ENCODE results near the gene BAHCC1. TPM values are rescaled to one million over a fixed set of nuclear protein-coding genes. Genes with fewer than 3 reads are reported as not detected.

BAHCC1 gene
- total RNA-seq, 1 experiment from 2014 or later, result 11.6 TPM

DNA sequence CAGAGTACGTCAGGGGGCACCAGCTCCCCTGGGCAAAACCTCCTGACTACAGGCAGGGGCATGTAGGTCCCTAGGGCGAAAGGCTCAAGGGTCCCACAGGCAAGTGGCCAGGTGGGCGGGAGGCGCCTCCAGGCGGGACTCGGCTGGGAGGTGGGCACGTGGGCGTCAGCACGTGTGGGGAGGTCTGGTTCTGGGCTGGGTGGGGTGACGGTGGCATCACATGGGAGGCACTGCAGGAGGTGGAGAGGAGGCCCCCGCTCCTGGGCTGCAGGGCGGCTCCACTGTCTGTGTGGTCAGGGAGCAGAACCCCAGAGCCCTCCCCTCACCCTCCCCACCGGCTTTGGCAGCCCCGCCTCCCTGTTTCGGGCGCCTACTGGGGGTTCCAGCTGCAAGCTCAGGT is 64.6 kb downstream of the BAHCC1 start:
- no peak for DNase-seq (ENCODE audit: low spot score)

- no peak for DNase-seq (ENCODE audit: low spot score)
Measured at GRCh38 chr17:81460856-81461460, 65.7 kb downstream of the BAHCC1 start.

DNA sequence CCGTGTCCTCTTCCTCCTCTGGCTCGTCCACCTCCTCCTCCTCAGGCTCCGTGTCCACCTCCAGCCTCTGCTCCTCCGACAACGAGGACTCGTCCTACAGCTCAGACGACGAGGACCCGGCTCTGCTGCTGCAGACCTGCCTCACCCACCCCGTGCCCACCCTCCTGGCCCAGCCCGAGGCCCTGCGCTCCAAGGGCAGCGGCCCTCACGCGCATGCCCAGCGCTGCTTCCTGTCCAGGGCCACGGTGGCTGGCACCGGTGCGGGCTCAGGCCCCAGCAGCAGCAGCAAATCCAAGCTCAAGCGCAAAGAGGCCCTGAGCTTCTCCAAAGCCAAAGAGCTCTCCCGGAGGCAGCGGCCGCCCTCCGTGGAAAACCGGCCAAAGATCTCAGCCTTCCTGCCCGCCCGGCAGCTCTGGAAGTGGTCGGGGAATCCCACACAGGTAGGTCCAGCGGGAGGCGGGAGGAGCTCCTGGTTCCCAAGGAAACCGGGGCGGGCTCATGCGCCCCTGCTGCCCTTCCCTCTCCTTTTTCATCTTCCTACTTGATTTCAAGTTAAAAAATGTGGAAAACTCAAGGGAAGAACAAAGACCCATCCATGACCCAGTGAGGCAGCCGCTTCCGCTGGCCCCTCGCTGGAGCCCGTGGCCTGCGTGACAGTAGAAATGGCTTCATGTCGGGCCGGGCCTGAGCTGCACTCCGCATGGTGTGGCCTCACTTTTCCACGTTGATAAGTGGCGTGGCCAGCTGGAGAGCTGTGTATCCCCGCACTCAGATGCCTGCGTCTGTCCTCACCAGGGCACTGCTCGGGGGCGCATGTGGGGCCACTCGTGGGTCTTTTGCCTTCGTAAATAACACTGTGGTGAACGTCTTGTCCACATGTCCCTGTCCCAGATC is 66.6 kb downstream of the BAHCC1 start:
- DNase-seq (ENCODE audit: low spot score), result no peak

- no peak for DNase-seq (ENCODE audit: low spot score)
Measured at GRCh38 chr17:81462506-81463125, 67.4 kb downstream of the BAHCC1 start.

- DNase-seq (ENCODE audit: low spot score), result no peak
Measured at GRCh38 chr17:81463506-81463905, 68.2 kb downstream of the BAHCC1 start.

- DNase-seq (ENCODE audit: low spot score), result no peak
Measured at GRCh38 chr17:81464586-81464985, 69.3 kb downstream of the BAHCC1 start.

DNA sequence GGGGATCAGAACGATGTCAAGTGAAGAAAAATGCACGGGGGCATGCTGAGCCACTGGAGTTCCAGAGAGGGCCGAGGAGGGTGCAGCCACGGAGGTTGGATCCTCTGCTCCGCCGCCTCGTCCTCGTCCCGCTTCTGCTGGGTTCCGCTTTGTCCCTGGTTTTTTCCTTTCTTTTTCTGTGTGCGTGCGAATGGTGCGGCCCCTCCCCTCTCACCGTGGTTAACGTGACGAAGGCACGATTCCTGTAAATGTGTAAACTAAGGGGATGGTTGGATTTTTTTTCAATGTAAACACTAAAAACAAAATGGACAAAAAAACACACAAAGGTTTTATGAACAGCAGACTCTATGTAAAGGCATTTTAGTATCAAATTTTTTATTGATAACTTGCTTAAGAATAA is 70.7 kb downstream of the BAHCC1 start:
- no peak for DNase-seq (ENCODE audit: low spot score)

DNA sequence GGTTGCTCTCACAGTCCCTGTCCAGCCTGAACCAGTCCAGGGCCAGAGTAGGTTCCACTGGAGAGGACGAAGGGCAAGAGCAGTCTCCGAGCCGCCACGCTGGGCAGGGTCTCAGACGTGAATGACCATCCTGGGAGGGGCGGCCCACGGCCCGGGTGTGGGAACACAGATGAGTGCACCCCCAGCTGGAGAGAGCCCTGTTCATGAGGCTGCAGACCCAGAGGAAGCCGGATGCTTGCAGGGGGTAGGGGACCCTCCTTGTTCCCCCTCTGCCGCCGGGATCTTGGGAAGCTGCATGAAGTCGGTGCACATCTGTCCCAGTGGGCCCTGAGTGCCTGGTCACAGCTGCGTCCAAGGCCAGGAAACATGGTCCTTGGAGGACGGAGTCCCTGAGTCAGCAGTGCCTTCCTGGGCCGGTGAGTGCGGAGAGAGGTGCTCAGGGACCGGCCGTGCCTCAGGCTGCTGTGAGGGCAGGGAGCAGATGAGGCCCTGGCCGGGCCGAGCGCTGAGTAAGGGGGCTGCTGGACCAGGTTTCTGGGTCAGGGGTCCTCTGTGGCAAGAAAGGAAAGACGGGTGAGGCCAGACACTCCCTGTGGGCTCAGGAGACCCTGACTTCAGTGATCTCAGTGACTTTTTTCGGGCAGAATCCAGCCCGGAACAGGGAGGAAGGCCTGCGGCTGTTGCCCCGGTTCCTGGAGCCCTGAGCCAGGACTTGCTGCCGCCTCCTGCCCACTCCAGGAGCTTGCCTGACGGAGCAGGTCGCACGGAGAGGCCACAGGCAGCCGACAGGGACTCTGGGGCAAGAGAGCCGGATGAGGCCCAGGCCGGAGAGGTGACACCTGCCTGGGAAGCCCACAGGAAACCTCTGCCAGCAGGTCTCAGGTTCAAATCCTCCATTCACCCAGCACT is 71.6 kb downstream of the BAHCC1 start:
- DNase-seq (ENCODE audit: low spot score), result no peak

DNA sequence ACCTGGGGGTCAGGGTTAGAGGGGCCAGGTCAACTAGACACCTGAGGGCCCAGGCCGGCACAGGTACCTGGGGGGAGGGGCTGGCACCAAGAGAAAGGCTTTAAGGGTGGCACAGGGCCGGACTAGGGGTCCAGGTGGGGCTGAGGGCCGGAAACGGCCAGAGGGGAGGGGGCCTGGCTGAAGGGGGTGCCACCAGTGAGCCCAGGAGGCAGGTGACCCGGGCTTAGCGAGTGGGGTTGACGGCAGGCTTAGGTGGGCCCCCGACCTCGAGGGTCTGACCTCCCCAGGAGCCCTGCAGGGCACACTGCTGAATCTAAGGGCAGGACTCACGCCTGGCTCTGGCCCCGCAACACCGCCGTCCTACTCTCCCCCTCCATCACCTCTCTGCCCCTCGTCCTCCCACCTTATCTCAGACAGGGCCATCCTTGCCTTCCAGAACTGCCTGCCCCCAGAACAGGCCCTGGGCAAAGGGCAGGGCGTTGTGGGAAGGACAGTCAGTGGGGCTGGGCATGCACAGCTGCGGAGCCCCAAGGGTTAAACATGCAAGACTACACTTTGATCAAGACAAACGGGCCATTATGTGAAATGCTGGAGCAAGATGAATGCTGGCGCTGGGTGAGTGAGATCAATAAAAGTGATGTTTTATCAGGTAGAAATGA is 73.0 kb downstream of the BAHCC1 start:
- DNase-seq (ENCODE audit: low spot score), result no peak

DNA sequence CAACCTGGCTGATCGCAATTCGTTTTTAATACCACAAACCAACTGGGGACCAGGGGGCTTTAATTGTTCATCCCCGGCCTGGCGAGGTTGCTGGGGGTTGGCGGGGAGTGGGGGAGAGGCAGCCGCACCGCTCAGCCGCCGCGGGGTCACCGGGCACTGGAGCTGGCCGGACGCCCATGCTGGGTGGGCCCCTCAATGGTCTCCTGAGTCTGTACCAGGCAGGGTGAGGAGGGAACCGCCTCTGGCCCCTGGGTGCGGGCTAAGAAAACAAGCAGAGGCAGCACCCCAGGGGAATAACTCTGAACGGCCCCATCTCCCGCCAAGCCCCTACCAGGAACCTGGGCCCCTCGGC is 73.5 kb downstream of the BAHCC1 start:
- DNase-seq (ENCODE audit: low spot score), result no peak

DNA sequence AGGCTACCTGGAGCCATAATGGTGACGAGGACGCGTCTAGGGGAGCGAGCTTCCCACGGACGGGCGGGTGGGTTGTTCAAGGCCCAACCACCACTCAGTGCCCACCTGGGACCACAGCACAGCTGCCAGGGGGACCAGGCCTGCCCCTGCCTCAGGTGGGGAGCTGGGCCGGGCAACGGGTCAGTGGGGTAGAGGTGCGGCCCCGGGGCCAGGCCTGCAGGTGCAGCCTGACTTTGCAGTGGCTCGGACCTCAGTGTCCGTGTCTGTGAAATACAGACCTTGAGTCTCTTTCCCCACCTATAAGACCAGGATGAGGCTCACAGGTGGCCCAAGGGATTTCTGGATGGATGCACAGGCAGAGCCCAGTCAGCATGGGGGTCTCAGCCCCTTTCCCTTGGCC is 74.0 kb downstream of the BAHCC1 start:
- DNase-seq (ENCODE audit: low spot score), result no peak

DNA sequence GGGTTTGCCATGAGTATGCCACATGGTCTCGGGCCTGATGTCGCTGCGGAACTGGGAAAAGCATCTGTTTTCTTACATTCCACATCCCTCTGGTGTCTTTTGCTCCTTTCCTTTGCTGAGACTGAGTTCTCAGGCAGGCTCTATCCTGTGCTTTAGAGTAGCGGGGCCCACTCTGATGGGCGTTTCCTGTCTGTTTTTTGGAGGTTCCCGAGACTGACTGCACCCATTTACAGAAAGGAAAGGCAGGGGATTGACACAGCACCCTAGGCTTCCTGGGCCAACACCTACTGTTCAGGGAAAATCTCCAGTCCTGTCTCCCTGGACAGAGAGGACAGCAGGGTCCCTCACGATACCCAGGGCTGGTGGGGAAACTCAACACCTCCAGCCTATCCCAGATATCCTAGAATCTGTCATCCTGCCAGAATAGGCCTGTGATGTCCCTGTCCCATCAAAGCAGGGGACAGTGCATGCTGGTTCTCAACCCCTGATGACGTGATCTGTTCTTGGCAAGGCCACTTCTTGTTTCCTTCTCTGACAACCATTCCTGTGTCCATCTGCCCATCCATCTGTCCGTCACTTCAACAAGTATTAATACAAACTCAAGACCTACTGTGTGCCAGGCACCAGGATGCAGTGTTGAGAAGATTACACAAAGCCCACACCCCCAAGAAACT is 75.2 kb downstream of the BAHCC1 start:
- no peak for DNase-seq (ENCODE audit: low spot score)

- DNase-seq (ENCODE audit: low spot score), result no peak
Measured at GRCh38 chr17:81470944-81471817, 75.9 kb downstream of the BAHCC1 start.

GRCh38 chr17:81471818-81472456 is 76.7 kb downstream of the BAHCC1 start:
- DNase-seq (ENCODE audit: low spot score), result no peak

DNA sequence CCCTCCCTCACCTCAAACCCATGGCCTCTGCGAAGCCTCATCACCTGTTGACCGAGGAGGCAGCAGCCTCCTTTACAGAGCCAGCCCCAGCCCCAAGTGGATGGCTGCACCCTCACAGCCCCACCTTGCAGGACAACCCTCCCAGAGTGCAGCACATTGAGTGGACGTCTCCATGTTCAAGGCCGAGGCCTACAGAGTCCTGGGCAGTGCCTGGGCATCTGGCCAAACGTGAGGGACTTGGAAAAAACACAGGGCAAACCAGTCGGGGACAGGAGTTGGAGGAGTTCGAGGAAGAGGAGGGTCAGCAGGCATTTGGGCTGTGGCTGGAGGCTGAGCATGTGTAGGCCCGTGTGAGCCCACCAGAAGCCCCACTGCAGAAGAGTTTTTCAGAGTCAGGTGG is 77.8 kb downstream of the BAHCC1 start:
- DNase-seq (ENCODE audit: low spot score), result no peak

DNA sequence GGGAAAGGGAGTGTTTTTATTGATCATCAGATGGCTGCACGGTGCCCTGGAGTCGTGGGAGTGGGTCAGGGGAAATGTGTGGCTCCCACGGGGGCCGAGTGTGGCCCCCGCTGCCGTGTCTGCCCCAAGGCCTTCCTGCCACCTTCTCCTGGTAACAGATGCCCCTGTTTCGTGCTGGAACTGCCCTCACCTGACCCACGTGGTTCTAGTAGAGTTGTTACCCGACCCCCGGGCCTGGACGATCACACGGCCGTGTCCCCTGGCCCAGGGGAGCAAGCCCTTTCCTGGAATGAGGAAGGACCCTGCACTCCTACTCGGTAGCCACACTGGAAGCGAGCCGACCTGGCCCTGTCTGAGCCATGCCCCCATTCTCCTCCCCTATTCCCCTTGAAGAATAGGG is 79.7 kb downstream of the BAHCC1 start:
- no peak for DNase-seq (ENCODE audit: low spot score)

DNA sequence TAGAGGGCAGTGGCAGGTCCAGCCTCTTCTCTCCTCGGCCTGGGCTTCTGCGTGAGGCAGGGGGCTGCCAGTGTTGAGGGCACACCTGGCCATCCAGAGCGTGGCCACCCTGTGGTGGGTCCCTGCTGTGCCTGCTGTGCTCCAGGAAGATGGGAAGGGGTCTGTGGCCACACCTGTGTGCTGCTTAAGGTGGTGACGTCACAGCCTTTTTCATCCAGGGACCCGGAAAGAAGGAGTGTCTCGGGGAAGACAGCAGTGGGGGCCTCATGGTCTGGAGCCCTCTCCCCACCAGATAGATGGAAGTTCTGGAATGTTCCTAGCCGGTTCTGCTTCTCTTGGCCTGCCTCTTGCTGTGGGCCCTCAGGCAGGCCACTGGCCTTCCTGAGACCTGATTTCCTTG is 80.8 kb downstream of the BAHCC1 start:
- no peak for DNase-seq (ENCODE audit: low spot score)

DNA sequence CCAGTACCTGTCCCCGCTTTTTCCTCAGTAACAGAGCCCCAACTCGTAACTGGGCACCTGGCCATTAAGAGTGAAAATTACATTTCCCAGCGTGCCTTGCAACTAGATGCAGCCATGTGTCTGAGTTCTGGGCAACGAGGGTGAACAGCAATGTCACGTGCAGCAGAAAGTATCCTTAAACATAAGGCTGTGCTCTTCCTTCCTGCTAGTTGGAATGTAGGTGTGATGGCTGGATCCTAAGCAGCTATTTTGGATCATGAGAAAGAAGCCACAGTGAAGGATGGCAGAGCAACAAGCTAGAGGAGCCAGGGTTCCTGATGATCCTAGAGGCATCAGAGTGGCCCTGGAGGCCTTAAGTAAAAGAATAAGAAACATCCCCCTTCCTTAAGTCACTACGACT is 81.4 kb downstream of the BAHCC1 start:
- no peak for DNase-seq (ENCODE audit: low spot score)

DNA sequence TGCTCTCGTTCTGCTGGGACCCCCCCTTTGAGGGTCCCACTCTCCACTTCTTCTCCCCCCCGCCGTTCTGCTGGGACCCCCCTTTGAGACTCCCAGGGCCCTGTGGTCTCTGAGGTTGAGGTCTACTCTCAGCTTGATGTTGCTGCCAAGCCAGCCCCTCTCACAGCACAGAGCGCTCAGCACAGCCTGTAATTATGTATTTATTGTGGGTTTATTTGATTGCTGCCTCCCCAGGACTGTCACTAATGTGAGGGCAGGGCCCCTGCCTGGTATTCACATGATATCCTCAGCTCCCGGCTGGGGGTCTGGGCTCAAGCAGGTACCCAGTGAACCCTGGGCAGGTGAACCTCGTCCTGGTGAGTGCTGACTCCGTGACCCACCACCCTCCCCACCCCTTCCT is 81.9 kb downstream of the BAHCC1 start:
- no peak for DNase-seq (ENCODE audit: low spot score)

Data from HT-29 (cell line).